ENCODE data around the gene XRCC5. TPM values are rescaled to one million over a fixed set of nuclear protein-coding genes. Genes with fewer than 3 reads are reported as not detected.

XRCC5 gene
- total RNA-seq, 4 donors from 2014 or later, result 134 to 164 (median 147) TPM

GRCh38 chr2:216242365-216242764, 133.2 kb downstream of the XRCC5 start:
- Histone ChIP-seq H3K36me3 (no peaks in the 10 kb centered on the region), H3K27me3 (no peaks in the 10 kb centered on the region), H3K9me3 (no peaks in the 10 kb centered on the region), H3K4me1 (no peaks in the 10 kb centered on the region), H3K4me3 (no peak overlapping the region), H3K27ac (no peak overlapping the region)
- DNase-seq (ENCODE audit: low spot score in 2 of 2), result no peak
- WGBS, 2 donors, result 65% methylated on average over 6 of the region's 6 CpGs
- TF ChIP-seq EP300 (IDR thresholded peaks at IDR 0.05), result no peak
- TF ChIP-seq CTCF (IDR thresholded peaks at IDR 0.05), result no peak

GRCh38 chr2:216243026-216243425, 133.9 kb downstream of the XRCC5 start:
- WGBS, 2 donors, result 88 to 89% methylated on average over 3 of the region's 3 CpGs
- no peaks in the 10 kb centered on the region for H3K27me3 ChIP-seq
- H3K4me1 ChIP-seq, result no peaks in the 10 kb centered on the region
- H3K36me3 ChIP-seq, result no peaks in the 10 kb centered on the region
- H3K27ac ChIP-seq, result no peak overlapping the region
- no peak overlapping the region for H3K4me3 ChIP-seq
- no peak for DNase-seq (ENCODE audit: low spot score in 2 of 2)
- TF ChIP-seq POLR2A (IDR thresholded peaks at IDR 0.05) (no peak), EP300 (IDR thresholded peaks at IDR 0.05) (no peak), CTCF (IDR thresholded peaks at IDR 0.05) (no peak)
- H3K9me3 ChIP-seq, result no peaks in the 10 kb centered on the region

GRCh38 chr2:216245391-216245975, 136.3 kb downstream of the XRCC5 start:
- Histone ChIP-seq H3K4me3 (no peak overlapping the region), H3K27me3 (no peaks in the 10 kb centered on the region), H3K4me1 (no peaks in the 10 kb centered on the region), H3K9me3 (peaks cover 0 to 11% (median 2%) of the 10 kb centered on the region in 4 donors), H3K27ac (no peak overlapping the region), H3K36me3 (no peaks in the 10 kb centered on the region)
- TF ChIP-seq EP300 (IDR thresholded peaks at IDR 0.05) (no peak), POLR2A (IDR thresholded peaks at IDR 0.05) (no peak), CTCF (IDR thresholded peaks at IDR 0.05) (no peak)
- no peak for DNase-seq (ENCODE audit: low spot score in 2 of 2)
- WGBS, 2 donors, result 83 to 91% methylated on average over 3 to 6 of the region's 6 CpGs

- no peak for TF ChIP-seq EP300 (IDR thresholded peaks at IDR 0.05)
- TF ChIP-seq POLR2A (IDR thresholded peaks at IDR 0.05), result no peak
- no peak for TF ChIP-seq CTCF (IDR thresholded peaks at IDR 0.05)
- H3K9me3 ChIP-seq, result peaks cover 0 to 11% (median 2%) of the 10 kb centered on the region in 4 donors
- 91 to 93% methylated on average over 3 of the region's 3 CpGs for WGBS, 2 donors
These were observed 137.6 kb downstream of the XRCC5 start for GRCh38 chr2:216246766-216247165.

More at GRCh38 chr2:216246766-216247165, 137.6 kb downstream of the XRCC5 start:
- no peak overlapping the region for H3K4me3 ChIP-seq
- H3K36me3 ChIP-seq, result no peaks in the 10 kb centered on the region
- no peak overlapping the region for H3K27ac ChIP-seq
- H3K4me1 ChIP-seq, result no peaks in the 10 kb centered on the region
- no peak for DNase-seq (ENCODE audit: low spot score in 2 of 2)
- no peaks in the 10 kb centered on the region for H3K27me3 ChIP-seq

Other genes with a start within 250 kb of the XRCC5 start
- gene MREG, start 95.8 kb upstream of the XRCC5 start, total RNA-seq, result 10 to 100 TPM in 1 of 4 donors, 1 to 10 TPM in 3; 2.9 to 14.6 (median 3.6) TPM
- gene PECR, start 27.5 kb upstream of the XRCC5 start, total RNA-seq, result 10 to 100 TPM; 12.7 to 18.8 (median 16.0) TPM
- gene TMEM169, start 27.4 kb upstream of the XRCC5 start, total RNA-seq, result 1 to 10 TPM in 2 of 4 donors, under 1 TPM in 2; 0.59 to 2.8 (median 1.7) TPM

Data from tibial nerve (tissue), 4 donors.